HEK293 (cell line): ENCODE data around the gene SNX21.

Experiments used
- GLI2 ChIP-seq: fragments of 450-650 bp; formaldehyde crosslinking; IDR thresholded peaks from 2 replicates; pipeline ENCODE4; 2017; ENCODE audit warnings: missing biosample characterization, missing genetic modification characterization, low read depth, borderline replicate concordance
- HOXA7 ChIP-seq: sonication (generic); formaldehyde crosslinking; IDR thresholded peaks from 2 replicates; pipeline ENCODE4 v1.8.1; 2022; ENCODE audit warnings: missing genetic modification reagents, borderline replicate concordance
- HOXD13 ChIP-seq: sonication (generic); formaldehyde crosslinking; IDR thresholded peaks from 2 replicates; pipeline ENCODE4 v1.8.0; 2022; ENCODE audit warnings: missing genetic modification reagents, borderline replicate concordance
- MYNN ChIP-seq: fragments of 450-650 bp; formaldehyde crosslinking; IDR thresholded peaks from 2 replicates; pipeline ENCODE4 v1.5.1; 2016; ENCODE audit warnings: missing biosample characterization, missing genetic modification characterization, borderline replicate concordance
- OSR2 ChIP-seq: fragments of 450-650 bp; formaldehyde crosslinking; IDR thresholded peaks from 2 replicates; pipeline ENCODE4 v1.5.1; 2016; ENCODE audit warnings: missing biosample characterization, missing genetic modification characterization
- SETDB1 ChIP-seq: IDR thresholded peaks from one replicate; pipeline ENCODE4 v1.6.1; 2017; ENCODE audit warnings: mild to moderate bottlenecking, low read length, moderate library complexity, mixed read lengths; ENCODE audit not compliant: insufficient read length
- ZFP37 ChIP-seq: fragments of 450-650 bp; formaldehyde crosslinking; IDR thresholded peaks from 2 replicates; pipeline ENCODE4 v1.5.1; 2016; ENCODE audit warnings: missing biosample characterization, missing genetic modification characterization
- ZFP69B ChIP-seq: fragments of 450-650 bp; formaldehyde crosslinking; IDR thresholded peaks from 2 replicates; pipeline ENCODE4 v1.5.1; 2016; ENCODE audit warnings: missing biosample characterization, missing genetic modification characterization
- ZNF138 ChIP-seq: fragments of 450-650 bp; formaldehyde crosslinking; IDR thresholded peaks from 2 replicates; pipeline ENCODE4 v1.5.1; 2016; ENCODE audit warnings: missing biosample characterization, missing genetic modification characterization, borderline replicate concordance
- ZNF248 ChIP-seq: fragments of 450-650 bp; formaldehyde crosslinking; IDR thresholded peaks from 2 replicates; pipeline ENCODE4 v1.5.1; 2017; ENCODE audit warnings: missing biosample characterization, missing genetic modification characterization
- ZNF311 ChIP-seq: fragments of 450-650 bp; formaldehyde crosslinking; IDR thresholded peaks from 2 replicates; pipeline ENCODE4 v1.5.1; 2017; ENCODE audit warnings: missing biosample characterization, missing genetic modification characterization, borderline replicate concordance
- ZNF341 ChIP-seq: fragments of 450-650 bp; formaldehyde crosslinking; IDR thresholded peaks from 2 replicates; pipeline ENCODE4; 2016; ENCODE audit warnings: low read depth, missing biosample characterization, missing genetic modification characterization
- ZNF350 ChIP-seq: fragments of 450-650 bp; formaldehyde crosslinking; IDR thresholded peaks from 2 replicates; pipeline ENCODE4 v1.5.0; 2017; ENCODE audit warnings: missing biosample characterization, mild to moderate bottlenecking, missing genetic modification characterization
- ZNF48 ChIP-seq: fragments of 450-650 bp; formaldehyde crosslinking; IDR thresholded peaks from 2 replicates; pipeline ENCODE4 v1.5.1; 2016; ENCODE audit warnings: missing biosample characterization, missing genetic modification characterization
- ZNF521 ChIP-seq: fragments of 450-650 bp; formaldehyde crosslinking; IDR thresholded peaks from 2 replicates; pipeline ENCODE4 v1.5.1; 2017; ENCODE audit warnings: missing biosample characterization, mild to moderate bottlenecking, missing genetic modification characterization
- ZNF530 ChIP-seq: fragments of 450-650 bp; formaldehyde crosslinking; IDR thresholded peaks from 2 replicates; pipeline ENCODE4 v1.5.1; 2016; ENCODE audit warnings: low read depth, missing biosample characterization, missing genetic modification characterization
- ZNF660 ChIP-seq: fragments of 450-650 bp; IDR thresholded peaks from 2 replicates; pipeline ENCODE4 v1.5.1; 2018; ENCODE audit warnings: missing biosample characterization, mild to moderate bottlenecking, missing genetic modification characterization
- ZNF830 ChIP-seq: fragments of 450-650 bp; IDR thresholded peaks from 2 replicates; pipeline ENCODE4 v1.5.0; 2018; ENCODE audit warnings: missing biosample characterization, missing genetic modification characterization, low read depth, mild to moderate bottlenecking, moderate library complexity
- ZXDB ChIP-seq: fragments of 450-650 bp; formaldehyde crosslinking; IDR thresholded peaks from 2 replicates; pipeline ENCODE4 v1.5.1; 2016; ENCODE audit warnings: missing biosample characterization, missing genetic modification characterization
- TF ChIP-seq, protein P1 (sequence below): fragments of 450-650 bp; formaldehyde crosslinking; IDR thresholded peaks from 2 replicates; pipeline ENCODE4 v1.5.1; 2017; ENCODE audit warnings: missing biosample characterization, missing genetic modification characterization
- TF ChIP-seq, protein P2 (sequence below): fragments of 450-650 bp; formaldehyde crosslinking; conservative IDR thresholded peaks from 2 replicates; pipeline ENCODE4 v1.5.1; 2016; ENCODE audit warnings: low read depth, missing biosample characterization, missing genetic modification characterization
- TF ChIP-seq, protein P3 (sequence below): fragments of 450-650 bp; formaldehyde crosslinking; IDR thresholded peaks from 2 replicates; pipeline ENCODE4 v1.5.1; 2016; ENCODE audit warnings: missing biosample characterization, missing genetic modification characterization
- TF ChIP-seq, protein P4 (sequence below): fragments of 450-650 bp; formaldehyde crosslinking; IDR thresholded peaks from 2 replicates; pipeline ENCODE4 v1.5.1; 2016; ENCODE audit warnings: missing biosample characterization, missing genetic modification characterization
- TF ChIP-seq, protein P5 (sequence below): fragments of 450-650 bp; formaldehyde crosslinking; IDR thresholded peaks from 2 replicates; pipeline ENCODE4 v1.5.1; 2016; ENCODE audit warnings: missing biosample characterization, missing genetic modification characterization, low read depth
- TF ChIP-seq, protein P6 (sequence below): fragments of 450-650 bp; formaldehyde crosslinking; IDR thresholded peaks from 2 replicates; pipeline ENCODE4 v1.5.1; 2016; ENCODE audit warnings: missing biosample characterization, missing genetic modification characterization

The SNX21 gene

DNA sequence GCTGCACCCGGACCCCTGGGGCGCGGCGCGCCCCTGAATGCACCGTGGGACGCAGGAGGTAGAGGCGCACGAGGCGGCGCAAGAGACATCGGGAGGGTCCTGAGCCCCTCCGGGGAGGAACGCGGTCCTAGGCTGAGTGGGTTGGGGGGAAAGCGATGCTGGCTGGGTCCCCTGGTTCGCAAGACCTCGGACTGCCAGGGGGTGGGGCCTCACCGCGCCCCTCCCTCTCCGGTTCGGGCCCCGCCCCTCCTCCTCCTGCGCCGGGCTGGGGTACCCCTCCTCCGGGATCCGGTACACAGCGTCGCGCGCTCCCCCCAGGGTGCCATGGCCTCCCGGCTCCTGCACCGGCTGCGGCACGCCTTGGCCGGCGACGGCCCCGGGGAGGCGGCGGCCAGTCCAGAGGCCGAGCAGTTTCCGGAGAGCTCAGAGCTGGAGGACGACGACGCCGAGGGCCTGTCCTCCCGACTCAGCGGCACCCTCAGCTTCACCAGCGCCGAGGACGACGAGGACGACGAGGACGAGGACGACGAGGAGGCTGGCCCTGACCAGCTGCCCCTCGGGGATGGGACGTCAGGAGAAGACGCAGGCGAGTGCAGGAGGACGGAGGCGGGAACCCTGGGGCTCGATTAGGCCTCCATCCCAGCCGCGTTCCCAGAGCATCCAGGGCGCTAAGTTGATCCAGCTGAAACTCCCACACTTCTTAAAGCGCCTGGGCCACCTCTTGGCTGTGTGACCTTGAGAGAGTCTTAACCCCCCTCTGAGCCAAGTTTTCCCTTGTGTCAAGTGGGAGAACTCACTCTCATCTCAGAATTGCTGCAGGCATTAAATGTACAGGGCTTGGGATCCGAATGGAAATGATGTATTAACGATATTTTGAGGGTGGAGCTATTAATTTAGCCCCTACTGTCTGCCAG lies 541 bp downstream of the SNX21 start (continued):
- TF ChIP-seq, protein P1, sequence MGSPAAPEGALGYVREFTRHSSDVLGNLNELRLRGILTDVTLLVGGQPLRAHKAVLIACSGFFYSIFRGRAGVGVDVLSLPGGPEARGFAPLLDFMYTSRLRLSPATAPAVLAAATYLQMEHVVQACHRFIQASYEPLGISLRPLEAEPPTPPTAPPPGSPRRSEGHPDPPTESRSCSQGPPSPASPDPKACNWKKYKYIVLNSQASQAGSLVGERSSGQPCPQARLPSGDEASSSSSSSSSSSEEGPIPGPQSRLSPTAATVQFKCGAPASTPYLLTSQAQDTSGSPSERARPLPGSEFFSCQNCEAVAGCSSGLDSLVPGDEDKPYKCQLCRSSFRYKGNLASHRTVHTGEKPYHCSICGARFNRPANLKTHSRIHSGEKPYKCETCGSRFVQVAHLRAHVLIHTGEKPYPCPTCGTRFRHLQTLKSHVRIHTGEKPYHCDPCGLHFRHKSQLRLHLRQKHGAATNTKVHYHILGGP (tag by site-specific recombination): no peak
- TF ChIP-seq, protein P2, sequence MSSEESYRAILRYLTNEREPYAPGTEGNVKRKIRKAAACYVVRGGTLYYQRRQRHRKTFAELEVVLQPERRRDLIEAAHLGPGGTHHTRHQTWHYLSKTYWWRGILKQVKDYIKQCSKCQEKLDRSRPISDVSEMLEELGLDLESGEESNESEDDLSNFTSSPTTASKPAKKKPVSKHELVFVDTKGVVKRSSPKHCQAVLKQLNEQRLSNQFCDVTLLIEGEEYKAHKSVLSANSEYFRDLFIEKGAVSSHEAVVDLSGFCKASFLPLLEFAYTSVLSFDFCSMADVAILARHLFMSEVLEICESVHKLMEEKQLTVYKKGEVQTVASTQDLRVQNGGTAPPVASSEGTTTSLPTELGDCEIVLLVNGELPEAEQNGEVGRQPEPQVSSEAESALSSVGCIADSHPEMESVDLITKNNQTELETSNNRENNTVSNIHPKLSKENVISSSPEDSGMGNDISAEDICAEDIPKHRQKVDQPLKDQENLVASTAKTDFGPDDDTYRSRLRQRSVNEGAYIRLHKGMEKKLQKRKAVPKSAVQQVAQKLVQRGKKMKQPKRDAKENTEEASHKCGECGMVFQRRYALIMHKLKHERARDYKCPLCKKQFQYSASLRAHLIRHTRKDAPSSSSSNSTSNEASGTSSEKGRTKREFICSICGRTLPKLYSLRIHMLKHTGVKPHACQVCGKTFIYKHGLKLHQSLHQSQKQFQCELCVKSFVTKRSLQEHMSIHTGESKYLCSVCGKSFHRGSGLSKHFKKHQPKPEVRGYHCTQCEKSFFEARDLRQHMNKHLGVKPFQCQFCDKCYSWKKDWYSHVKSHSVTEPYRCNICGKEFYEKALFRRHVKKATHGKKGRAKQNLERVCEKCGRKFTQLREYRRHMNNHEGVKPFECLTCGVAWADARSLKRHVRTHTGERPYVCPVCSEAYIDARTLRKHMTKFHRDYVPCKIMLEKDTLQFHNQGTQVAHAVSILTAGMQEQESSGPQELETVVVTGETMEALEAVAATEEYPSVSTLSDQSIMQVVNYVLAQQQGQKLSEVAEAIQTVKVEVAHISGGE (tag by site-specific recombination): peak; percentile 65
- TF ChIP-seq MYNN (tag by site-specific recombination) (no peak), ZFP69B (tag by site-specific recombination) (no peak), HOXA7 (CRISPR knock-in tag) (no peak), ZNF660 (tag by site-specific recombination) (no peak), SETDB1 (no peak), ZNF830 (tag by site-specific recombination) (no peak), GLI2 (no peak), ZXDB (tag by site-specific recombination) (no peak; the same call in 1 of the 2 replicates), ZNF311 (tag by site-specific recombination) (no peak), ZNF350 (tag by site-specific recombination) (no peak), OSR2 (no peak), ZNF341 (tag by site-specific recombination) (no peak), ZNF248 (tag by site-specific recombination) (no peak), ZNF530 (tag by site-specific recombination) (no peak), ZNF48 (no peak), ZFP37 (tag by site-specific recombination) (no peak), HOXD13 (CRISPR knock-in tag) (no peak), ZNF138 (tag by site-specific recombination) (no peak), ZNF521 (tag by site-specific recombination) (no peak)
- TF ChIP-seq, protein P3, sequence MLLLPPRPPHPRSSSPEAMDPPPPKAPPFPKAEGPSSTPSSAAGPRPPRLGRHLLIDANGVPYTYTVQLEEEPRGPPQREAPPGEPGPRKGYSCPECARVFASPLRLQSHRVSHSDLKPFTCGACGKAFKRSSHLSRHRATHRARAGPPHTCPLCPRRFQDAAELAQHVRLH (tag by site-specific recombination): no peak
- TF ChIP-seq, protein P4, sequence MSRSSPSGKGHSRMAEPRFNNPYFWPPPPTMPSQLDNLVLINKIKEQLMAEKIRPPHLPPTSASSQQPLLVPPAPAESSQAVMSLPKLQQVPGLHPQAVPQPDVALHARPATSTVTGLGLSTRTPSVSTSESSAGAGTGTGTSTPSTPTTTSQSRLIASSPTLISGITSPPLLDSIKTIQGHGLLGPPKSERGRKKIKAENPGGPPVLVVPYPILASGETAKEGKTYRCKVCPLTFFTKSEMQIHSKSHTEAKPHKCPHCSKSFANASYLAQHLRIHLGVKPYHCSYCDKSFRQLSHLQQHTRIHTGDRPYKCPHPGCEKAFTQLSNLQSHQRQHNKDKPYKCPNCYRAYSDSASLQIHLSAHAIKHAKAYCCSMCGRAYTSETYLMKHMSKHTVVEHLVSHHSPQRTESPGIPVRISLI: no peak
- TF ChIP-seq, protein P5, sequence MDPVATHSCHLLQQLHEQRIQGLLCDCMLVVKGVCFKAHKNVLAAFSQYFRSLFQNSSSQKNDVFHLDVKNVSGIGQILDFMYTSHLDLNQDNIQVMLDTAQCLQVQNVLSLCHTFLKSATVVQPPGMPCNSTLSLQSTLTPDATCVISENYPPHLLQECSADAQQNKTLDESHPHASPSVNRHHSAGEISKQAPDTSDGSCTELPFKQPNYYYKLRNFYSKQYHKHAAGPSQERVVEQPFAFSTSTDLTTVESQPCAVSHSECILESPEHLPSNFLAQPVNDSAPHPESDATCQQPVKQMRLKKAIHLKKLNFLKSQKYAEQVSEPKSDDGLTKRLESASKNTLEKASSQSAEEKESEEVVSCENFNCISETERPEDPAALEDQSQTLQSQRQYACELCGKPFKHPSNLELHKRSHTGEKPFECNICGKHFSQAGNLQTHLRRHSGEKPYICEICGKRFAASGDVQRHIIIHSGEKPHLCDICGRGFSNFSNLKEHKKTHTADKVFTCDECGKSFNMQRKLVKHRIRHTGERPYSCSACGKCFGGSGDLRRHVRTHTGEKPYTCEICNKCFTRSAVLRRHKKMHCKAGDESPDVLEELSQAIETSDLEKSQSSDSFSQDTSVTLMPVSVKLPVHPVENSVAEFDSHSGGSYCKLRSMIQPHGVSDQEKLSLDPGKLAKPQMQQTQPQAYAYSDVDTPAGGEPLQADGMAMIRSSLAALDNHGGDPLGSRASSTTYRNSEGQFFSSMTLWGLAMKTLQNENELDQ (tag by site-specific recombination): no peak
- TF ChIP-seq, protein P6, sequence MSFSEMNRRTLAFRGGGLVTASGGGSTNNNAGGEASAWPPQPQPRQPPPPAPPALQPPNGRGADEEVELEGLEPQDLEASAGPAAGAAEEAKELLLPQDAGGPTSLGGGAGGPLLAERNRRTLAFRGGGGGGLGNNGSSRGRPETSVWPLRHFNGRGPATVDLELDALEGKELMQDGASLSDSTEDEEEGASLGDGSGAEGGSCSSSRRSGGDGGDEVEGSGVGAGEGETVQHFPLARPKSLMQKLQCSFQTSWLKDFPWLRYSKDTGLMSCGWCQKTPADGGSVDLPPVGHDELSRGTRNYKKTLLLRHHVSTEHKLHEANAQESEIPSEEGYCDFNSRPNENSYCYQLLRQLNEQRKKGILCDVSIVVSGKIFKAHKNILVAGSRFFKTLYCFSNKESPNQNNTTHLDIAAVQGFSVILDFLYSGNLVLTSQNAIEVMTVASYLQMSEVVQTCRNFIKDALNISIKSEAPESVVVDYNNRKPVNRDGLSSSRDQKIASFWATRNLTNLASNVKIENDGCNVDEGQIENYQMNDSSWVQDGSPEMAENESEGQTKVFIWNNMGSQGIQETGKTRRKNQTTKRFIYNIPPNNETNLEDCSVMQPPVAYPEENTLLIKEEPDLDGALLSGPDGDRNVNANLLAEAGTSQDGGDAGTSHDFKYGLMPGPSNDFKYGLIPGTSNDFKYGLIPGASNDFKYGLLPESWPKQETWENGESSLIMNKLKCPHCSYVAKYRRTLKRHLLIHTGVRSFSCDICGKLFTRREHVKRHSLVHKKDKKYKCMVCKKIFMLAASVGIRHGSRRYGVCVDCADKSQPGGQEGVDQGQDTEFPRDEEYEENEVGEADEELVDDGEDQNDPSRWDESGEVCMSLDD (tag by site-specific recombination): peak; percentile 88
